K562 (cell line): ENCODE data around the gene SLC30A1. TPM values are rescaled to one million over a fixed set of nuclear protein-coding genes. Genes with fewer than 3 reads are reported as not detected.

Experiments used
- NFXL1 ChIP-seq: fragments of 450-650 bp; formaldehyde crosslinking; IDR thresholded peaks from 2 replicates; pipeline ENCODE4 v1.4.0; 2021; ENCODE audit warnings: mild to moderate bottlenecking
- PCBP1 ChIP-seq: fragments of 200-400 bp; formaldehyde crosslinking; IDR thresholded peaks from 2 replicates; pipeline ENCODE4 v1.6.1; 2018; ENCODE audit warnings: mild to moderate bottlenecking, low read depth, low read length; ENCODE audit not compliant: poor library complexity, severe bottlenecking
- SMAD1 ChIP-seq: fragments of 150-350 bp; IDR thresholded peaks from 2 replicates; pipeline ENCODE4 v1.6.1; 2014; ENCODE audit warnings: low read length, low read depth; ENCODE audit not compliant: partially characterized antibody
- SREBF1 ChIP-seq: fragments of 150-350 bp; IDR thresholded peaks from 2 replicates; pipeline ENCODE4 v1.6.1; 2014; ENCODE audit warnings: antibody characterized with exemption, low read depth, low read length, borderline replicate concordance
- ZNF140 ChIP-seq: fragments of 250-450 bp; sonication (Bioruptor Pico); IDR thresholded peaks from 2 replicates; pipeline ENCODE4 v1.8.0; 2021; ENCODE audit warnings: moderate library complexity, mild to moderate bottlenecking, inconsistent platforms
- ZNF263 ChIP-seq: sonication (generic); formaldehyde crosslinking; IDR thresholded peaks from 2 replicates; pipeline ENCODE4 v1.8.0; 2022; ENCODE audit warnings: mild to moderate bottlenecking, missing genetic modification reagents, borderline replicate concordance
- ZNF444 ChIP-seq: fragments of 250-450 bp; sonication (Bioruptor Pico); IDR thresholded peaks from 2 replicates; pipeline ENCODE4 v1.4.0; 2020; ENCODE audit warnings: mild to moderate bottlenecking, moderate library complexity
- ZNF717 ChIP-seq: fragments of 250-450 bp; sonication (Bioruptor Pico); IDR thresholded peaks from 2 replicates; pipeline ENCODE4 v1.5.0; 2021
- polyA plus RNA-seq, 8 experiments: library from polyadenylated mRNA; depleted of rRNA in 4 of 8; stranded (reverse) in 5 of 8; unstranded in 3 of 8; fragments of >200 nt; fragmentation: Nextera tagmentation in 2 of 8; fragmentation: Illumina TruSeq in 1 of 8; extraction: Ambion mirVana in 2 of 8; extraction: Trizol in 1 of 8; gene quantifications; 2 replicates each; pipeline versions ENCODE4 v1.2.1 to v1.2.3, GENCODE V29; 2011 to 2014; ENCODE audit warnings: inconsistent platforms in 1 of 8, missing spikeins in 1 of 8
- total RNA-seq, 7 experiments: library from RNA; depleted of rRNA in 6 of 7; stranded (reverse); fragments of >200 nt in 6 of 7; fragmentation: Illumina TruSeq in 2 of 7; extraction: Trizol in 2 of 7; gene quantifications; 2 replicates each; pipeline versions ENCODE4 v1.2.1 to v1.2.3, GENCODE V29; 2011 to 2021; ENCODE audit warnings: low replicate concordance in 1 of 7
- TF ChIP-seq, protein P1 (sequence below): sonication (generic); formaldehyde crosslinking; IDR thresholded peaks from 2 replicates; pipeline ENCODE4 v1.8.0; 2023; ENCODE audit warnings: missing genetic modification reagents, mild to moderate bottlenecking, borderline replicate concordance
- TF ChIP-seq, protein P2 (sequence below), 2 experiments: IDR thresholded peaks; 2 replicates each; pipeline ENCODE4 v1.6.1; 2012; ENCODE audit warnings: improper control_type of control experiment in 2 of 2, low read depth in 2 of 2, low read length in 2 of 2, borderline replicate concordance in 1 of 2
- TF ChIP-seq, protein P3 (sequence below): fragments of 250-450 bp; sonication (Bioruptor Pico); IDR thresholded peaks from 2 replicates; pipeline ENCODE4 v1.4.0; 2020
- TF ChIP-seq, protein P4 (sequence below): fragments of 250-450 bp; sonication (Bioruptor Pico); IDR thresholded peaks from 2 replicates; pipeline ENCODE4 v1.9.0; 2021; ENCODE audit warnings: mild to moderate bottlenecking

Gene SLC30A1
- total and polyA plus RNA-seq, 9 of the 15 experiments (the other 6 are each of a cell fraction or from before 2014, with no cell fraction given): 4.1 to 14.4 (median 6.6) TPM

DNA sequence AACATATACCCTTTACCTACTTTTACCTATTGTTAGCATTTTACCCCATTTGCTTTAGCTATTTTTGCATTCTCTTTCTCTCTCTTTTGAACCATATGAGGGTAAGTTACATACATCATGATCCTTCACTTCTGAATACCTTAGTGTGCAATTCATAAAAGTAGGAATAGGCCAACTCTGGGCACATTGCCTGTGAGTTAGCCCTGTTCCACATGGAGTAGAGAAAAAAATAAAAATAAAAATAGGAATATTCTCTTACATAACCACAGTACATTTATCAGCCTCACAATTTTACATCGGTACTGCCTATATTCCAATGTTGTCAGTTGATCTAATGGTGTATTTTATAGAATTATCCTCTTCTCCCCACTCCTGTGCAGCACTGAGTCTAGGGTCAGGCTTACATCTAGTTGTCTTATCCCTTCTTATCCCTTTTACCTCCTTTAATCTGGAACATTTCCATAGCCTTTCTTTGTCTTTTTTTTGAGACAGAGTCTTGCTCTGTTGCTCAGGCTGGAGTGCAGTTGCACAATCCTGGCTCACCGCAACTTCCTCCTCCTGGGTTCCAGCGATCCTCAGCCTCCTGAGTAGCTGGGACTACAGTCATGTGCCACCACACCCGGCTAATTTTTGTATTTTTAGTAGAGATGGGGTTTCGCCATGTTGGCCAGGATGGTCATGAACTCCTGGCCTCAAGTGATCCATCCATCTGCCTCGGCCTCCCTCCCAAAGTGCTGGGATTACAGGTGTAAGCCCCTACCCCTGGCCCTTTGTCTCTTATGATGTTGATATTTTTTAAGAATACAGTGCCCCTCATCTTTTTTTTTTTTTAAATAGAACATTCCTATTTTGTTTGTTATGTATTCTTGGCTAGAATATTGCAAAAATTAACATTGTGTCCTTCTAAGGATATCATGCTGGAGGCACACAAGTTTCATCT is 11.1 kb upstream of the SLC30A1 start (continued):
- TF ChIP-seq, protein P1, sequence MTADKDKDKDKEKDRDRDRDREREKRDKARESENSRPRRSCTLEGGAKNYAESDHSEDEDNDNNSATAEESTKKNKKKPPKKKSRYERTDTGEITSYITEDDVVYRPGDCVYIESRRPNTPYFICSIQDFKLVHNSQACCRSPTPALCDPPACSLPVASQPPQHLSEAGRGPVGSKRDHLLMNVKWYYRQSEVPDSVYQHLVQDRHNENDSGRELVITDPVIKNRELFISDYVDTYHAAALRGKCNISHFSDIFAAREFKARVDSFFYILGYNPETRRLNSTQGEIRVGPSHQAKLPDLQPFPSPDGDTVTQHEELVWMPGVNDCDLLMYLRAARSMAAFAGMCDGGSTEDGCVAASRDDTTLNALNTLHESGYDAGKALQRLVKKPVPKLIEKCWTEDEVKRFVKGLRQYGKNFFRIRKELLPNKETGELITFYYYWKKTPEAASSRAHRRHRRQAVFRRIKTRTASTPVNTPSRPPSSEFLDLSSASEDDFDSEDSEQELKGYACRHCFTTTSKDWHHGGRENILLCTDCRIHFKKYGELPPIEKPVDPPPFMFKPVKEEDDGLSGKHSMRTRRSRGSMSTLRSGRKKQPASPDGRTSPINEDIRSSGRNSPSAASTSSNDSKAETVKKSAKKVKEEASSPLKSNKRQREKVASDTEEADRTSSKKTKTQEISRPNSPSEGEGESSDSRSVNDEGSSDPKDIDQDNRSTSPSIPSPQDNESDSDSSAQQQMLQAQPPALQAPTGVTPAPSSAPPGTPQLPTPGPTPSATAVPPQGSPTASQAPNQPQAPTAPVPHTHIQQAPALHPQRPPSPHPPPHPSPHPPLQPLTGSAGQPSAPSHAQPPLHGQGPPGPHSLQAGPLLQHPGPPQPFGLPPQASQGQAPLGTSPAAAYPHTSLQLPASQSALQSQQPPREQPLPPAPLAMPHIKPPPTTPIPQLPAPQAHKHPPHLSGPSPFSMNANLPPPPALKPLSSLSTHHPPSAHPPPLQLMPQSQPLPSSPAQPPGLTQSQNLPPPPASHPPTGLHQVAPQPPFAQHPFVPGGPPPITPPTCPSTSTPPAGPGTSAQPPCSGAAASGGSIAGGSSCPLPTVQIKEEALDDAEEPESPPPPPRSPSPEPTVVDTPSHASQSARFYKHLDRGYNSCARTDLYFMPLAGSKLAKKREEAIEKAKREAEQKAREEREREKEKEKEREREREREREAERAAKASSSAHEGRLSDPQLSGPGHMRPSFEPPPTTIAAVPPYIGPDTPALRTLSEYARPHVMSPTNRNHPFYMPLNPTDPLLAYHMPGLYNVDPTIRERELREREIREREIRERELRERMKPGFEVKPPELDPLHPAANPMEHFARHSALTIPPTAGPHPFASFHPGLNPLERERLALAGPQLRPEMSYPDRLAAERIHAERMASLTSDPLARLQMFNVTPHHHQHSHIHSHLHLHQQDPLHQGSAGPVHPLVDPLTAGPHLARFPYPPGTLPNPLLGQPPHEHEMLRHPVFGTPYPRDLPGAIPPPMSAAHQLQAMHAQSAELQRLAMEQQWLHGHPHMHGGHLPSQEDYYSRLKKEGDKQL (CRISPR knock-in tag): no peak
- TF ChIP-seq SMAD1: no peak
- no peak for TF ChIP-seq ZNF140
- TF ChIP-seq, protein P2, sequence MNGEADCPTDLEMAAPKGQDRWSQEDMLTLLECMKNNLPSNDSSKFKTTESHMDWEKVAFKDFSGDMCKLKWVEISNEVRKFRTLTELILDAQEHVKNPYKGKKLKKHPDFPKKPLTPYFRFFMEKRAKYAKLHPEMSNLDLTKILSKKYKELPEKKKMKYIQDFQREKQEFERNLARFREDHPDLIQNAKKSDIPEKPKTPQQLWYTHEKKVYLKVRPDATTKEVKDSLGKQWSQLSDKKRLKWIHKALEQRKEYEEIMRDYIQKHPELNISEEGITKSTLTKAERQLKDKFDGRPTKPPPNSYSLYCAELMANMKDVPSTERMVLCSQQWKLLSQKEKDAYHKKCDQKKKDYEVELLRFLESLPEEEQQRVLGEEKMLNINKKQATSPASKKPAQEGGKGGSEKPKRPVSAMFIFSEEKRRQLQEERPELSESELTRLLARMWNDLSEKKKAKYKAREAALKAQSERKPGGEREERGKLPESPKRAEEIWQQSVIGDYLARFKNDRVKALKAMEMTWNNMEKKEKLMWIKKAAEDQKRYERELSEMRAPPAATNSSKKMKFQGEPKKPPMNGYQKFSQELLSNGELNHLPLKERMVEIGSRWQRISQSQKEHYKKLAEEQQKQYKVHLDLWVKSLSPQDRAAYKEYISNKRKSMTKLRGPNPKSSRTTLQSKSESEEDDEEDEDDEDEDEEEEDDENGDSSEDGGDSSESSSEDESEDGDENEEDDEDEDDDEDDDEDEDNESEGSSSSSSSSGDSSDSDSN (IDR thresholded peaks at IDR 0.05; ENCODE audit: borderline replicate concordance in 1 of 2, low read depth in 2 of 2, low read length in 2 of 2): no peak
- TF ChIP-seq ZNF263 (CRISPR knock-in tag): 0 out of 2 replicates have a peak, but pooled peaks have one; percentile 23
- no peak for TF ChIP-seq ZNF444 (CRISPR knock-in tag)
- TF ChIP-seq, protein P3, sequence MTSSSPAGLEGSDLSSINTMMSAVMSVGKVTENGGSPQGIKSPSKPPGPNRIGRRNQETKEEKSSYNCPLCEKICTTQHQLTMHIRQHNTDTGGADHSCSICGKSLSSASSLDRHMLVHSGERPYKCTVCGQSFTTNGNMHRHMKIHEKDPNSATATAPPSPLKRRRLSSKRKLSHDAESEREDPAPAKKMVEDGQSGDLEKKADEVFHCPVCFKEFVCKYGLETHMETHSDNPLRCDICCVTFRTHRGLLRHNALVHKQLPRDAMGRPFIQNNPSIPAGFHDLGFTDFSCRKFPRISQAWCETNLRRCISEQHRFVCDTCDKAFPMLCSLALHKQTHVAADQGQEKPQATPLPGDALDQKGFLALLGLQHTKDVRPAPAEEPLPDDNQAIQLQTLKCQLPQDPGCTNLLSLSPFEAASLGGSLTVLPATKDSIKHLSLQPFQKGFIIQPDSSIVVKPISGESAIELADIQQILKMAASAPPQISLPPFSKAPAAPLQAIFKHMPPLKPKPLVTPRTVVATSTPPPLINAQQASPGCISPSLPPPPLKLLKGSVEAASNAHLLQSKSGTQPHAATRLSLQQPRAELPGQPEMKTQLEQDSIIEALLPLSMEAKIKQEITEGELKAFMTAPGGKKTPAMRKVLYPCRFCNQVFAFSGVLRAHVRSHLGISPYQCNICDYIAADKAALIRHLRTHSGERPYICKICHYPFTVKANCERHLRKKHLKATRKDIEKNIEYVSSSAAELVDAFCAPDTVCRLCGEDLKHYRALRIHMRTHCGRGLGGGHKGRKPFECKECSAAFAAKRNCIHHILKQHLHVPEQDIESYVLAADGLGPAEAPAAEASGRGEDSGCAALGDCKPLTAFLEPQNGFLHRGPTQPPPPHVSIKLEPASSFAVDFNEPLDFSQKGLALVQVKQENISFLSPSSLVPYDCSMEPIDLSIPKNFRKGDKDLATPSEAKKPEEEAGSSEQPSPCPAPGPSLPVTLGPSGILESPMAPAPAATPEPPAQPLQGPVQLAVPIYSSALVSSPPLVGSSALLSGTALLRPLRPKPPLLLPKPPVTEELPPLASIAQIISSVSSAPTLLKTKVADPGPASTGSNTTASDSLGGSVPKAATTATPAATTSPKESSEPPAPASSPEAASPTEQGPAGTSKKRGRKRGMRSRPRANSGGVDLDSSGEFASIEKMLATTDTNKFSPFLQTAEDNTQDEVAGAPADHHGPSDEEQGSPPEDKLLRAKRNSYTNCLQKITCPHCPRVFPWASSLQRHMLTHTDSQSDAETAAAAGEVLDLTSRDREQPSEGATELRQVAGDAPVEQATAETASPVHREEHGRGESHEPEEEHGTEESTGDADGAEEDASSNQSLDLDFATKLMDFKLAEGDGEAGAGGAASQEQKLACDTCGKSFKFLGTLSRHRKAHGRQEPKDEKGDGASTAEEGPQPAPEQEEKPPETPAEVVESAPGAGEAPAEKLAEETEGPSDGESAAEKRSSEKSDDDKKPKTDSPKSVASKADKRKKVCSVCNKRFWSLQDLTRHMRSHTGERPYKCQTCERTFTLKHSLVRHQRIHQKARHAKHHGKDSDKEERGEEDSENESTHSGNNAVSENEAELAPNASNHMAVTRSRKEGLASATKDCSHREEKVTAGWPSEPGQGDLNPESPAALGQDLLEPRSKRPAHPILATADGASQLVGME (CRISPR knock-in tag): no peak
- TF ChIP-seq ZNF717 (CRISPR knock-in tag): no peak
- no peak for TF ChIP-seq NFXL1 (CRISPR knock-in tag)
- TF ChIP-seq, protein P4, sequence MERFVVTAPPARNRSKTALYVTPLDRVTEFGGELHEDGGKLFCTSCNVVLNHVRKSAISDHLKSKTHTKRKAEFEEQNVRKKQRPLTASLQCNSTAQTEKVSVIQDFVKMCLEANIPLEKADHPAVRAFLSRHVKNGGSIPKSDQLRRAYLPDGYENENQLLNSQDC (CRISPR knock-in tag): no peak
- no peak for TF ChIP-seq PCBP1
- TF ChIP-seq SREBF1: no peak
